22Rv1 (cell line): ENCODE results near the gene KCNJ1.

Source experiments
- H3K27ac ChIP-seq: fragments of 450-650 bp; 2 replicates; pipeline ENCODE4 v1.5.1; 2017
- CTCF ChIP-seq: fragments of 450-650 bp; IDR thresholded peaks from 2 replicates; pipeline ENCODE4 v1.5.1; 2017; ENCODE audit warnings: mild to moderate bottlenecking
- ZFX ChIP-seq: fragments of 450-650 bp; IDR thresholded peaks from 2 replicates; pipeline ENCODE4 v1.6.1; 2017; ENCODE audit warnings: antibody characterized with exemption, borderline replicate concordance

KCNJ1 gene

GRCh38 chr11:128879817-128880216, 12.7 kb upstream of the KCNJ1 start:
- no peak overlapping the region for H3K27ac ChIP-seq
- TF ChIP-seq ZFX, result no peak
- TF ChIP-seq CTCF, result no peak

GRCh38 chr11:128878455-128878854, 11.4 kb upstream of the KCNJ1 start:
- no peak overlapping the region for H3K27ac ChIP-seq
- TF ChIP-seq CTCF, result no peak
- TF ChIP-seq ZFX, result no peak

GRCh38 chr11:128877726-128878125, 10.6 kb upstream of the KCNJ1 start:
- no peak overlapping the region for H3K27ac ChIP-seq
- TF ChIP-seq CTCF (no peak), ZFX (no peak)

GRCh38 chr11:128876133-128876650, 9.1 kb upstream of the KCNJ1 start:
- no peak overlapping the region for H3K27ac ChIP-seq
- no peak for TF ChIP-seq CTCF
- TF ChIP-seq ZFX, result no peak

- no peak for TF ChIP-seq CTCF
- TF ChIP-seq ZFX, result no peak
These were observed 7.3 kb upstream of the KCNJ1 start for GRCh38 chr11:128874427-128874826.

GRCh38 chr11:128872594-128872993, 5.5 kb upstream of the KCNJ1 start:
- TF ChIP-seq CTCF (no peak), ZFX (no peak)
- H3K27ac ChIP-seq, result no peak overlapping the region

More at GRCh38 chr11:128874427-128874826, 7.3 kb upstream of the KCNJ1 start:
- H3K27ac ChIP-seq, result no peak overlapping the region

- H3K27ac ChIP-seq, result no peak overlapping the region
- TF ChIP-seq CTCF, result no peak
- no peak for TF ChIP-seq ZFX
These were observed 5.0 kb upstream of the KCNJ1 start for GRCh38 chr11:128872094-128872493.
